ENCODE data around the gene RMI2.
"Not testable (repeated sequence)": the region's sequence is repeated elsewhere in the genome, so short reads cannot be mapped to it uniquely, and the experiment has no call there.

The RMI2 gene

GRCh38 chr16:11356573-11357331 is 11.5 kb downstream of the RMI2 start:
- DNase-seq: peak; percentile 82

- no peak for DNase-seq
Observed at GRCh38 chr16:11358531-11358930, 13.3 kb downstream of the RMI2 start.

- no peak for DNase-seq
Observed at GRCh38 chr16:11359370-11359769, 14.1 kb downstream of the RMI2 start.

- DNase-seq: no peak
Observed at GRCh38 chr16:11360641-11361373, 15.5 kb downstream of the RMI2 start.

GRCh38 chr16:11361701-11362451 is 16.6 kb downstream of the RMI2 start:
- peak; percentile 68 for DNase-seq

- DNase-seq: no peak
Observed at GRCh38 chr16:11363927-11364258, 18.6 kb downstream of the RMI2 start.

- DNase-seq: no peak
Observed at GRCh38 chr16:11367483-11367906, 22.2 kb downstream of the RMI2 start.

GRCh38 chr16:11370084-11370931 is 25.0 kb downstream of the RMI2 start:
- DNase-seq: peak; percentile 72

GRCh38 chr16:11370932-11371279 is 25.6 kb downstream of the RMI2 start:
- not testable (repeated sequence) for DNase-seq

GRCh38 chr16:11372073-11372828 is 27.0 kb downstream of the RMI2 start:
- no peak for DNase-seq

GRCh38 chr16:11372829-11373306 is 27.6 kb downstream of the RMI2 start:
- DNase-seq: no peak

- DNase-seq: no peak
Observed at GRCh38 chr16:11374255-11374654, 29.0 kb downstream of the RMI2 start.

- DNase-seq: no peak
Observed at GRCh38 chr16:11377154-11377553, 31.9 kb downstream of the RMI2 start.

- not testable (repeated sequence) for DNase-seq
Observed at GRCh38 chr16:11378951-11379350, 33.7 kb downstream of the RMI2 start.

- DNase-seq: no peak
Observed at GRCh38 chr16:11379420-11379819, 34.2 kb downstream of the RMI2 start.

- no peak for DNase-seq
Observed at GRCh38 chr16:11380836-11381235, 35.6 kb downstream of the RMI2 start.

GRCh38 chr16:11383481-11384183 is 38.4 kb downstream of the RMI2 start:
- no peak for DNase-seq

GRCh38 chr16:11384184-11384955 is 39.1 kb downstream of the RMI2 start:
- no peak for DNase-seq

- no peak for DNase-seq
Observed at GRCh38 chr16:11384956-11385586, 39.8 kb downstream of the RMI2 start.

All from hematopoietic multipotent progenitor cell treated with erythropoietin and hydrocortisone succinate and interleukin-3 and kit ligand, for 4 days (in vitro differentiated cells).